ENCODE data around the gene NDUFAF7.
A peak's percentile ranks its signal among the peaks of the same experiment; 100 is the strongest.

NDUFAF7 gene

DNA sequence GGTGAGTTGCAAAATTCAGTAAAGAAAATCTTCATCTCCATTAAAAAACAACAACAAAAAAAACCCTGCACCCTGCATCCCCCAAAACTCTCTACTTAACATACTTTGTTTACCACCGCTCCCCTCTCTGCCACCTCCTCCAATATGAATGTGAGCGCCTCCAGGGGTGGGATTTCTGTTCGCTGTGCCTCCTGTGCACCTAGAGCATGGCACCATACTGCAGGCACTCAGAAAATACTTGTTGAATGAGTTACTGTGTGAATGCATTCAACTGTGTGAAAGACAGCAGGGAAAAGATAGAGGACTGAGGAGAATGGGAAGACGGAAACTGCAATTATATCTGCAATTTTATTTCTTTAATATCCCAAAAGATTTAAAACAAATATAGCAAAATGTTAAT lies 4.6 kb upstream of the NDUFAF7 start:
- Histone ChIP-seq H3K9me3 (no peaks in the 10 kb centered on the region), H3K4me1 (peaks cover 0 to 40% (median 14%) of the 10 kb centered on the region in 4 donors), H3K27me3 (no peaks in the 10 kb centered on the region), H3K27ac (no peak overlapping the region), H3K4me3 (no peak overlapping the region), H3K36me3 (peaks cover 22 to 42% (median 29%) of the 10 kb centered on the region in 3 donors)
- intact Hi-C loops (cut with DNase I; ENCODE audit: low total_unique reads): no loop called here
- TF ChIP-seq CTCF (IDR thresholded peaks at IDR 0.05): no peak
- DNase-seq: no peak

GRCh38 chr2:37228788-37229187 lies 2.7 kb upstream of the NDUFAF7 start:
- H3K27me3 ChIP-seq: no peaks in the 10 kb centered on the region
- H3K36me3 ChIP-seq: peaks cover 14 to 23% (median 17%) of the 10 kb centered on the region in 3 donors
- intact Hi-C loops (cut with DNase I; ENCODE audit: low total_unique reads): no loop called here
- no peak for TF ChIP-seq CTCF (IDR thresholded peaks at IDR 0.05)
- H3K4me3 ChIP-seq: no peak overlapping the region
- peaks cover 0 to 52% (median 25%) of the 10 kb centered on the region in 4 donors for H3K4me1 ChIP-seq
- H3K9me3 ChIP-seq: no peaks in the 10 kb centered on the region
- no peak for DNase-seq
- no peak overlapping the region for H3K27ac ChIP-seq

- no peaks in the 10 kb centered on the region for H3K27me3 ChIP-seq
- H3K27ac ChIP-seq: peak overlapping the region; percentile 85 to 97
- H3K4me1 ChIP-seq: peaks cover 0 to 52% (median 25%) of the 10 kb centered on the region in 4 donors
- TF ChIP-seq CTCF (IDR thresholded peaks at IDR 0.05): no peak
- intact Hi-C loops (cut with DNase I; ENCODE audit: low total_unique reads): loop anchor here (10.0 kb wide), 1 partner anchor 94 kb away; the partner anchor contains the start of gene PRKD3
- H3K4me3 ChIP-seq: peak overlapping the region; percentile 79 to 98
- H3K9me3 ChIP-seq: no peaks in the 10 kb centered on the region
- DNase-seq: no peak
- peaks cover 14 to 20% (median 17%) of the 10 kb centered on the region in 3 donors for H3K36me3 ChIP-seq
Observed at GRCh38 chr2:37230581-37230980, 877 bp upstream of the NDUFAF7 start.

GRCh38 chr2:37232131-37232933 lies 874 bp downstream of the NDUFAF7 start:
- peak overlapping the region; percentile 85 to 97 for H3K27ac ChIP-seq
- no peaks in the 10 kb centered on the region for H3K9me3 ChIP-seq
- H3K36me3 ChIP-seq: peaks cover 11 to 25% (median 20%) of the 10 kb centered on the region in 3 donors
- no peak for TF ChIP-seq CTCF (IDR thresholded peaks at IDR 0.05)
- intact Hi-C loops (cut with DNase I; ENCODE audit: low total_unique reads): loop anchor here (10.0 kb wide), 1 partner anchor 92 kb away; the partner anchor contains the start of gene PRKD3
- H3K4me1 ChIP-seq: peaks cover 0 to 40% (median 25%) of the 10 kb centered on the region in 4 donors
- DNase-seq: peak in 1 of 2 donors; percentile 64
- peak overlapping the region; percentile 79 to 98 for H3K4me3 ChIP-seq
- H3K27me3 ChIP-seq: no peaks in the 10 kb centered on the region

GRCh38 chr2:37243435-37243834 lies 12.0 kb downstream of the NDUFAF7 start:
- intact Hi-C loops (cut with DNase I; ENCODE audit: low total_unique reads): no loop called here
- no peak for TF ChIP-seq CTCF (IDR thresholded peaks at IDR 0.05)
- Histone ChIP-seq H3K27ac (no peak overlapping the region), H3K4me3 (no peak overlapping the region), H3K36me3 (peaks cover 61 to 86% (median 62%) of the 10 kb centered on the region in 3 donors), H3K9me3 (no peaks in the 10 kb centered on the region), H3K27me3 (no peaks in the 10 kb centered on the region), H3K4me1 (no peaks in the 10 kb centered on the region)
- DNase-seq: no peak
